ENCODE results near the gene TMEM98. TPM values are rescaled to one million over a fixed set of nuclear protein-coding genes. Genes with fewer than 3 reads are reported as not detected.

TMEM98 gene
- total RNA-seq, 1 donor from 2014 or later, result not detected

DNA sequence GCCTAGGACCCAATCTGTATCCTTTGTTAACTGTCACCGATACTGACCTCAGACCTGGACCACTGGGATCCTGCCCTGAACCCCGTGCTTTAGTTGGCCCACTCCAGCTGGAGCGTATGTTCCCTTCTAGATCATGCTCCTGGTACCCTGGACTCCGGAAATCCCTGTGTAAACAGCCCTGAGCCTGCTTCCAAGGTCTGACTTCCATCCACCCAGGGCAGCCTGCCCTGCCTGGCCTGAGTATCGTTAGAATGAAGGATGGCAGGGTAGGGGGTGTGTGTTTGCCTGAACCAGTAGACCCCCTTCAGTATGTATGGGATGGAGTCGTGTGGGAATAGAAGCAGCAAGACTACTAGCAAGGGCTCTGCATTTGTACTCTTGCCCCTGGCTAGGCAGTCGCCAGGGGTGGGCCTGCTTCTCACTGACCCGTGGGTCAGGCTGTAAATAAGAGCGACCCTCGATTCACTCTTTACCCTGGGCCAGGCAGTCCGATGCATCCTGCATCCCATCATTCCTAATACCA lies 691 bp upstream of the TMEM98 start:
- intact Hi-C loops (cut with micrococcal nuclease), result no loop called here
- Mint-ChIP-seq H3K4me3 (peak overlapping the region; percentile 33), H3K36me3 (ENCODE audit: low read depth) (no peaks in the 10 kb centered on the region), H3K27me3 (peaks cover 30% of the 10 kb centered on the region), H3K27ac (no peak overlapping the region), H3K4me1 (peaks cover 4% of the 10 kb centered on the region), H3K9me3 (no peaks in the 10 kb centered on the region)
- TF ChIP-seq CTCF (IDR thresholded peaks at IDR 0.05), result no peak
- DNase-seq, result no peak
- ChIA-PET POLR2A (interaction anchor here (1.5 kb wide), 1 partner anchor 50 kb away, joined by 3 read pairs; the partner anchor contains the start of gene MYO1D), CTCF (no interaction called here)
- ATAC-seq (ENCODE audit: low read depth), result no peak

GRCh38 chr17:32928586-32929535 lies 908 bp downstream of the TMEM98 start:
- intact Hi-C loops (cut with micrococcal nuclease), result no loop called here
- peaks cover 35% of the 10 kb centered on the region for H3K27me3 Mint-ChIP-seq
- CTCF ChIA-PET, result interaction anchor here (1.0 to 1.8 kb wide), 3 partner anchors 8 to 146 kb away, joined by 3 to 5 read pairs (median 4); no protein-coding TSS in a partner anchor
- H3K36me3 Mint-ChIP-seq (ENCODE audit: low read depth), result no peaks in the 10 kb centered on the region
- POLR2A ChIA-PET, result interaction anchor here (1.5 kb wide), 1 partner anchor 52 kb away, joined by 3 read pairs; the partner anchor contains the start of gene MYO1D
- ATAC-seq (ENCODE audit: low read depth) (no peak), DNase-seq (no peak)
- no peak overlapping the region for H3K27ac Mint-ChIP-seq
- H3K9me3 Mint-ChIP-seq, result no peaks in the 10 kb centered on the region
- H3K4me3 Mint-ChIP-seq, result no peak overlapping the region
- TF ChIP-seq CTCF (IDR thresholded peaks at IDR 0.05), result no peak
- peaks cover 4% of the 10 kb centered on the region for H3K4me1 Mint-ChIP-seq

- H3K4me3 Mint-ChIP-seq, result no peak overlapping the region
These were observed 1.6 kb downstream of the TMEM98 start for GRCh38 chr17:32929588-32929987.

GRCh38 chr17:32930512-32930911 lies 2.6 kb downstream of the TMEM98 start:
- Mint-ChIP-seq H3K36me3 (ENCODE audit: low read depth) (no peaks in the 10 kb centered on the region), H3K4me1 (peaks cover 4% of the 10 kb centered on the region), H3K4me3 (no peak overlapping the region), H3K9me3 (no peaks in the 10 kb centered on the region), H3K27ac (no peak overlapping the region), H3K27me3 (peaks cover 37% of the 10 kb centered on the region)
- TF ChIP-seq CTCF (IDR thresholded peaks at IDR 0.05), result no peak
- ChIA-PET CTCF (no interaction called here), POLR2A (no interaction called here)
- ATAC-seq (ENCODE audit: low read depth) (no peak), DNase-seq (no peak)
- intact Hi-C loops (cut with micrococcal nuclease), result no loop called here

More at GRCh38 chr17:32929588-32929987, 1.6 kb downstream of the TMEM98 start:
- ChIA-PET CTCF (interaction anchor here (1.0 to 1.8 kb wide), 2 partner anchors 9 to 146 kb away, joined by 4 to 5 read pairs; no protein-coding TSS in a partner anchor), POLR2A (no interaction called here)
- DNase-seq (no peak), ATAC-seq (ENCODE audit: low read depth) (no peak)
- intact Hi-C loops (cut with micrococcal nuclease), result no loop called here
- no peak for TF ChIP-seq CTCF (IDR thresholded peaks at IDR 0.05)
- Mint-ChIP-seq H3K9me3 (no peaks in the 10 kb centered on the region), H3K27ac (no peak overlapping the region), H3K27me3 (peaks cover 37% of the 10 kb centered on the region), H3K4me1 (peaks cover 4% of the 10 kb centered on the region), H3K36me3 (ENCODE audit: low read depth) (no peaks in the 10 kb centered on the region)

GRCh38 chr17:32931686-32932085 lies 3.7 kb downstream of the TMEM98 start:
- no peak overlapping the region for H3K4me3 Mint-ChIP-seq
- ChIA-PET POLR2A (no interaction called here), CTCF (interaction anchor here (0.9 kb wide), 1 partner anchor 55 kb away, joined by 3 read pairs; the partner anchor contains the start of gene MYO1D)
- peaks cover 35% of the 10 kb centered on the region for H3K27me3 Mint-ChIP-seq
- intact Hi-C loops (cut with micrococcal nuclease), result no loop called here
- no peaks in the 10 kb centered on the region for H3K9me3 Mint-ChIP-seq
- no peak for TF ChIP-seq CTCF (IDR thresholded peaks at IDR 0.05)
- H3K36me3 Mint-ChIP-seq (ENCODE audit: low read depth), result no peaks in the 10 kb centered on the region
- H3K4me1 Mint-ChIP-seq, result peaks cover 4% of the 10 kb centered on the region
- no peak for DNase-seq
- no peak overlapping the region for H3K27ac Mint-ChIP-seq
- ATAC-seq (ENCODE audit: low read depth), result no peak

Data from activated B cell treated with CpG ODN at 0.5 μM for 24 hours (primary cell).